ENCODE measurements around the gene PXMP2.

PXMP2 gene

GRCh38 chr12:132677492-132677891, 9.9 kb upstream of the PXMP2 start:
- Histone ChIP-seq H3K9me2 (replicated peaks; ENCODE audit: low read depth, low read length) (no peaks in the 10 kb centered on the region), H3F3A (ENCODE audit: low read depth) (no peaks in the 10 kb centered on the region), H3K4me3 (ENCODE audit: low read length, poor library complexity, severe bottlenecking) (no peak overlapping the region), H3K27me3 (ENCODE audit: insufficient read depth, low read length, poor library complexity, severe bottlenecking) (no peaks in the 10 kb centered on the region), H3K4me1 (ENCODE audit: insufficient read depth, low read length, poor library complexity, severe bottlenecking) (peaks cover 24% of the 10 kb centered on the region), H3K4me2 (ENCODE audit: low read depth, low read length, poor library complexity, severe bottlenecking) (no peak overlapping the region), H3K9ac (ENCODE audit: low read depth, low read length, poor library complexity, severe bottlenecking) (no peak overlapping the region), H3K9me3 (ENCODE audit: insufficient read depth, low read depth, low read length) (no peaks in the 10 kb centered on the region), H4K20me1 (ENCODE audit: insufficient read depth, low read length, poor library complexity, severe bottlenecking) (peaks cover 32% of the 10 kb centered on the region), H3K79me2 (ENCODE audit: insufficient read depth, low read length) (peaks cover 51% of the 10 kb centered on the region), H3K36me3 (ENCODE audit: insufficient read depth, low read length) (peaks cover 72% of the 10 kb centered on the region; the same call in 1 of the 2 replicates), H2AFZ (ENCODE audit: low read length) (no peak overlapping the region)
- TF ChIP-seq EZH2phosphoT487 (IDR thresholded peaks at IDR 0.05; ENCODE audit: borderline replicate concordance) = no peak
- TF ChIP-seq CTCF (conservative IDR thresholded peaks at IDR 0.05; ENCODE audit: low read length) = no peak

GRCh38 chr12:132685400-132685799, 2.0 kb upstream of the PXMP2 start:
- Histone ChIP-seq H3K9me2 (replicated peaks; ENCODE audit: low read depth, low read length) (no peaks in the 10 kb centered on the region), H4K20me1 (ENCODE audit: insufficient read depth, low read length, poor library complexity, severe bottlenecking) (peaks cover 48% of the 10 kb centered on the region), H3K79me2 (ENCODE audit: insufficient read depth, low read length) (peaks cover 72% of the 10 kb centered on the region), H3K9me3 (ENCODE audit: insufficient read depth, low read depth, low read length) (no peaks in the 10 kb centered on the region), H3K4me1 (ENCODE audit: insufficient read depth, low read length, poor library complexity, severe bottlenecking) (peaks cover 41% of the 10 kb centered on the region), H3K9ac (ENCODE audit: low read depth, low read length, poor library complexity, severe bottlenecking) (peak overlapping the region; percentile 89), H3K36me3 (ENCODE audit: insufficient read depth, low read length) (no peaks in the 10 kb centered on the region), H3K27me3 (ENCODE audit: insufficient read depth, low read length, poor library complexity, severe bottlenecking) (no peaks in the 10 kb centered on the region), H3F3A (ENCODE audit: low read depth) (peaks cover 4% of the 10 kb centered on the region; the same call in 1 of the 2 replicates), H3K4me2 (ENCODE audit: low read depth, low read length, poor library complexity, severe bottlenecking) (peak overlapping the region; percentile 93), H2AFZ (ENCODE audit: low read length) (no peak overlapping the region), H3K4me3 (ENCODE audit: low read length, poor library complexity, severe bottlenecking) (peak overlapping the region; percentile 86)
- TF ChIP-seq EZH2phosphoT487 (IDR thresholded peaks at IDR 0.05; ENCODE audit: borderline replicate concordance) (no peak), CTCF (conservative IDR thresholded peaks at IDR 0.05; ENCODE audit: low read length) (no peak)

GRCh38 chr12:132686825-132687210, 569 bp upstream of the PXMP2 start:
- H3F3A ChIP-seq (ENCODE audit: low read depth) = peaks cover 11% of the 10 kb centered on the region
- peaks cover 27% of the 10 kb centered on the region for H3K4me1 ChIP-seq (ENCODE audit: insufficient read depth, low read length, poor library complexity, severe bottlenecking)
- no peaks in the 10 kb centered on the region for H3K27me3 ChIP-seq (ENCODE audit: insufficient read depth, low read length, poor library complexity, severe bottlenecking)
- peak overlapping the region; percentile 60; the same call in 1 of the 2 replicates for H2AFZ ChIP-seq (ENCODE audit: low read length)
- H3K79me2 ChIP-seq (ENCODE audit: insufficient read depth, low read length) = peaks cover 58% of the 10 kb centered on the region
- H3K9me2 ChIP-seq (replicated peaks; ENCODE audit: low read depth, low read length) = no peaks in the 10 kb centered on the region
- H3K36me3 ChIP-seq (ENCODE audit: insufficient read depth, low read length) = no peaks in the 10 kb centered on the region
- H3K4me2 ChIP-seq (ENCODE audit: low read depth, low read length, poor library complexity, severe bottlenecking) = peak overlapping the region; percentile 93
- peak overlapping the region; percentile 86 for H3K4me3 ChIP-seq (ENCODE audit: low read length, poor library complexity, severe bottlenecking)
- H3K9me3 ChIP-seq (ENCODE audit: insufficient read depth, low read depth, low read length) = no peaks in the 10 kb centered on the region
- peak overlapping the region; percentile 89 for H3K9ac ChIP-seq (ENCODE audit: low read depth, low read length, poor library complexity, severe bottlenecking)
- peaks cover 37% of the 10 kb centered on the region for H4K20me1 ChIP-seq (ENCODE audit: insufficient read depth, low read length, poor library complexity, severe bottlenecking)
- TF ChIP-seq CTCF (conservative IDR thresholded peaks at IDR 0.05; ENCODE audit: low read length) = no peak
- TF ChIP-seq EZH2phosphoT487 (IDR thresholded peaks at IDR 0.05; ENCODE audit: borderline replicate concordance) = no peak
